ENCODE results near the gene RGMA. TPM values are rescaled to one million over a fixed set of nuclear protein-coding genes. Genes with fewer than 3 reads are reported as not detected.

Gene RGMA
- total and polyA plus RNA-seq, 2 donors (not counting 3 experiments of a cell fraction or from before 2014, with no cell fraction given) = 0.06 to 0.13 TPM

GRCh38 chr15:93047621-93048425, 41.2 kb downstream of the RGMA start:
- TF ChIP-seq CTCF (IDR thresholded peaks at IDR 0.05; ENCODE audit: extremely low read depth in 1 of 2, insufficient read depth in 1 of 2, low read depth in 1 of 2, low read length in 2 of 2) = no peak
- no peak for TF ChIP-seq MYC (IDR thresholded peaks at IDR 0.05; ENCODE audit: low read depth, low read length)
- TF ChIP-seq POLR2A (IDR thresholded peaks at IDR 0.05; ENCODE audit: low read depth, low read length) = no peak
- no peak for TF ChIP-seq GATA2 (IDR thresholded peaks at IDR 0.05; ENCODE audit: insufficient read depth, insufficient read length, low read depth, low read length)
- TF ChIP-seq FOS (IDR thresholded peaks at IDR 0.05; ENCODE audit: borderline replicate concordance, insufficient read depth, low read length) = no peak
- TF ChIP-seq MAX (IDR thresholded peaks at IDR 0.05; ENCODE audit: insufficient read depth, insufficient read length) = no peak
- no peak for TF ChIP-seq EZH2 (IDR thresholded peaks at IDR 0.05; ENCODE audit: borderline replicate concordance, low read depth, low read length, severe bottlenecking)
- TF ChIP-seq JUN (IDR thresholded peaks at IDR 0.05; ENCODE audit: borderline replicate concordance, insufficient read depth, insufficient read length, low read depth) = no peak
- no peak for TF ChIP-seq POLR2AphosphoS5 (IDR thresholded peaks at IDR 0.05; ENCODE audit: insufficient read depth, low read depth, low read length)
- Histone ChIP-seq H3K4me3 (replicated peaks in 1 of 3; ENCODE audit: insufficient read depth in 1 of 3, low read depth in 1 of 3, low read length in 3 of 3) (no peak overlapping the region), H3K36me3 (ENCODE audit: control insufficient read depth in 2 of 2, extremely low read depth in 1 of 2, insufficient read depth in 2 of 2, low read length in 2 of 2) (no peaks in the 10 kb centered on the region), H3K4me1 (ENCODE audit: control insufficient read depth, extremely low read depth, insufficient read depth, low read length) (no peaks in the 10 kb centered on the region), H3K27ac (ENCODE audit: insufficient read depth, low read depth, low read length) (no peak overlapping the region), H3K9me1 (replicated peaks; ENCODE audit: control insufficient read depth, extremely low read depth, insufficient read depth, low read length) (no peaks in the 10 kb centered on the region), H3K79me2 (ENCODE audit: control insufficient read depth, insufficient read depth, low read length) (no peaks in the 10 kb centered on the region), H3K4me2 (ENCODE audit: insufficient read depth, low read length) (no peak overlapping the region), H3K9ac (replicated peaks; ENCODE audit: extremely low read depth, insufficient read depth, low read length) (no peak overlapping the region), H4K20me1 (replicated peaks; ENCODE audit: control insufficient read depth, extremely low read depth, insufficient read depth, low read length) (no peaks in the 10 kb centered on the region), H3K9me3 (replicated peaks; ENCODE audit: control insufficient read depth, insufficient read depth, low read length) (no peaks in the 10 kb centered on the region), H3K27me3 (ENCODE audit: control insufficient read depth in 2 of 2, insufficient read depth in 2 of 2, low read length in 2 of 2) (no peaks in the 10 kb centered on the region), H2AFZ (ENCODE audit: low read depth, low read length) (no peak overlapping the region)
- FAIRE-seq (no peak), DNase-seq (ENCODE audit: low read depth, low spot score) (no peak)
- BruUV-seq (replicated peaks) = no TSS peak
- dilution Hi-C loops (cut with MboI; ENCODE audit: extremely low pct_ligation_motif_present, low sequenced_read_pairs) = no loop called here
- POLR2A ChIA-PET = no interaction called here
- intact Hi-C loops (cut with micrococcal nuclease) = no loop called here
- CTCF ChIA-PET = interaction anchor here (1.3 kb wide), 1 partner anchor 17 kb away, joined by 4 read pairs; no protein-coding TSS in a partner anchor
